ENCODE measurements around the gene PTCRA. TPM values are rescaled to one million over a fixed set of nuclear protein-coding genes. Genes with fewer than 3 reads are reported as not detected.

PTCRA gene
- total and polyA plus RNA-seq, 2 experiments from 2014 or later, result not detected

GRCh38 chr6:42937548-42938427 lies 21.9 kb downstream of the PTCRA start (continued):
- no peak for TF ChIP-seq ZNF462 (CRISPR knock-in tag; IDR thresholded peaks at IDR 0.05)
- TF ChIP-seq EZH2 (IDR thresholded peaks at IDR 0.05; ENCODE audit: low read depth, unreplicated experiment), result no peak
- TF ChIP-seq JUNB (IDR thresholded peaks at IDR 0.05; ENCODE audit: unreplicated experiment), result no peak

DNA sequence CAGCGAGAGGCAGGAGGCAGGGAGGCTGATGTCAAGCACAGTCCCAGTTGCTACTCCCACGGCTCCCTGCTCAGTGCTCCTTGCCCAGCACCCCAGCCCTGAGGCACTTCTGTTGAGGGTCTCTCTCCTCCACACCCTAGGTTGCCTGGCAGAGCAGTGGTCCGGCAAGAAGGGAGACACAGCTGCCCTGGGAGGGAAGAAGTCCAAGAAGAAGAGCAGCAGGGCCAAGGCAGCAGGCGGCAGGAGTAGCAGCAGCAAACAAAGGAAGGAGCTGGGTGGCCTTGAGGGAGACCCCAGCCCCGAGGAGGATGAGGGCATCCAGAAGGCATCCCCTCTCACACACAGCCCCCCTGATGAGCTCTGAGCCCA lies 22.6 kb downstream of the PTCRA start:
- no peak overlapping the region for H3K4me2 ChIP-seq
- no peak overlapping the region for H2AFZ ChIP-seq
- H3K4me1 Mint-ChIP-seq, result peaks cover 16% of the 10 kb centered on the region
- H3K27me3 Mint-ChIP-seq (ENCODE audit: insufficient read depth, low read depth, poor library complexity), result peaks cover 15% of the 10 kb centered on the region
- H3K36me3 ChIP-seq (ENCODE audit: insufficient read depth), result peaks cover 25% of the 10 kb centered on the region
- peaks cover 21% of the 10 kb centered on the region for H3K79me2 ChIP-seq (replicated peaks; ENCODE audit: insufficient read depth)
- peak overlapping the region; percentile 67; the same call in 1 of the 2 replicates for H3K27ac Mint-ChIP-seq
- no peaks in the 10 kb centered on the region for H3K27me3 ChIP-seq (ENCODE audit: insufficient read depth)
- no peaks in the 10 kb centered on the region for H3K4me1 ChIP-seq (ENCODE audit: insufficient read depth)
- peaks cover 7% of the 10 kb centered on the region; the same call in 1 of the 2 replicates for H4K20me1 ChIP-seq (replicated peaks; ENCODE audit: insufficient read depth)
- no peak overlapping the region for H3K27ac ChIP-seq (ENCODE audit: low read depth)
- H3K36me3 Mint-ChIP-seq (ENCODE audit: low read depth), result peaks cover 65% of the 10 kb centered on the region
- DNase-seq (ENCODE audit: low spot score), result no peak
- no peak overlapping the region for H3K4me3 ChIP-seq
- H3K9me2 ChIP-seq (ENCODE audit: insufficient read depth), result no peaks in the 10 kb centered on the region
- TF ChIP-seq JUNB (IDR thresholded peaks at IDR 0.05; ENCODE audit: unreplicated experiment) (no peak), POLR2AphosphoS5 (IDR thresholded peaks at IDR 0.05; ENCODE audit: low read depth) (no peak), ZNF331 (CRISPR knock-in tag; IDR thresholded peaks at IDR 0.05; ENCODE audit: low read depth) (no peak), CTCF (conservative IDR thresholded peaks at IDR 0.05; ENCODE audit: low read depth in 2 of 2) (no peak), CREB1 (CRISPR knock-in tag; IDR thresholded peaks at IDR 0.05; ENCODE audit: low read depth) (no peak)
- TF ChIP-seq, protein P1, sequence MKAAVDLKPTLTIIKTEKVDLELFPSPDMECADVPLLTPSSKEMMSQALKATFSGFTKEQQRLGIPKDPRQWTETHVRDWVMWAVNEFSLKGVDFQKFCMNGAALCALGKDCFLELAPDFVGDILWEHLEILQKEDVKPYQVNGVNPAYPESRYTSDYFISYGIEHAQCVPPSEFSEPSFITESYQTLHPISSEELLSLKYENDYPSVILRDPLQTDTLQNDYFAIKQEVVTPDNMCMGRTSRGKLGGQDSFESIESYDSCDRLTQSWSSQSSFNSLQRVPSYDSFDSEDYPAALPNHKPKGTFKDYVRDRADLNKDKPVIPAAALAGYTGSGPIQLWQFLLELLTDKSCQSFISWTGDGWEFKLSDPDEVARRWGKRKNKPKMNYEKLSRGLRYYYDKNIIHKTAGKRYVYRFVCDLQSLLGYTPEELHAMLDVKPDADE (IDR thresholded peaks at IDR 0.05), result no peak
- H3K9me3 Mint-ChIP-seq, result no peaks in the 10 kb centered on the region
- 0 out of 2 replicates have a peak, but pooled peaks cover 10% of the 10 kb centered on the region for H3F3A ChIP-seq (replicated peaks; ENCODE audit: low read depth)
- no peak overlapping the region for H3K4me3 Mint-ChIP-seq
- ATAC-seq, result no peak
